SK-N-SH (cell line): ENCODE measurements around the gene TMEM184B. TPM values are rescaled to one million over a fixed set of nuclear protein-coding genes. Genes with fewer than 3 reads are reported as not detected.

Experiments
- CTCF ChIA-PET: fragments of 300-600, 350-600 bp; formaldehyde crosslinking; extraction: SDS; loops from one replicate; lab custom pipeline; 2021; lab: Yijun Ruan, JAX
- POLR2A ChIA-PET: fragments of 350-600 bp; sonication (Branson Sonifier 250); formaldehyde crosslinking; extraction: SDS; loops from one replicate; lab custom pipeline; 2020; ENCODE audit warnings: antibody characterized with exemption, inconsistent platforms; lab: Yijun Ruan, JAX
- DNase-seq: peaks from one replicate; pipeline ENCODE4 v3.0.0; 2012
- H2AFZ ChIP-seq: fragments of 200-600 bp; sonication (generic); 2 replicates; pipeline ENCODE4 v1.8.1; 2016; ENCODE audit warnings: antibody characterized with exemption, mild to moderate bottlenecking, low read depth
- H3F3A ChIP-seq: fragments of 200-600 bp; sonication (generic); replicated peaks from 2 replicates; pipeline ENCODE3; 2016; ENCODE audit warnings: antibody characterized with exemption, mild to moderate bottlenecking; ENCODE audit not compliant: insufficient read depth
- H3K27ac ChIP-seq, 2 experiments: fragments of 200-500 bp in 1 of 2; fragments of 200-600 bp in 1 of 2; sonication (Bioruptor generic) in 1 of 2; sonication (generic), shearing (Covaris generic) in 1 of 2; 2 replicates each; pipeline versions ENCODE4 v1.5.1 to v1.6.1; 2014 to 2016; ENCODE audit warnings: low read depth in 2 of 2, inconsistent platforms in 1 of 2, low read length in 1 of 2, mild to moderate bottlenecking in 1 of 2, mixed read lengths in 1 of 2
- H3K27me3 ChIP-seq: fragments of 200-600 bp; sonication (generic), shearing (Covaris generic); 2 replicates; pipeline ENCODE4 v1.6.1; 2016; ENCODE audit warnings: mixed run types; ENCODE audit not compliant: insufficient read depth
- H3K36me3 ChIP-seq, 2 experiments: fragments of 200-500 bp in 1 of 2; fragments of 200-600 bp in 1 of 2; sonication (Bioruptor generic) in 1 of 2; sonication (generic) in 1 of 2; replicated peaks in 1 of 2; 2 replicates each; pipeline versions ENCODE3 to v1.5.1; 2014 to 2016; ENCODE audit warnings: low read length in 1 of 2, mild to moderate bottlenecking in 1 of 2; ENCODE audit not compliant: insufficient read depth in 2 of 2, control insufficient read depth in 1 of 2
- H3K4me1 ChIP-seq, 2 experiments: fragments of 200-500 bp in 1 of 2; fragments of 200-600 bp in 1 of 2; sonication (Bioruptor generic) in 1 of 2; sonication (generic), shearing (Covaris generic) in 1 of 2; 2 replicates each; pipeline versions ENCODE4 v1.5.1 to v1.6.1; 2014 to 2016; ENCODE audit warnings: low read depth in 1 of 2, low read length in 1 of 2, mixed run types in 1 of 2; ENCODE audit not compliant: insufficient read depth in 2 of 2, control insufficient read depth in 1 of 2
- H3K4me2 ChIP-seq: fragments of 200-600 bp; sonication (generic), shearing (Covaris generic); 2 replicates; pipeline ENCODE4 v1.6.1; 2017; ENCODE audit warnings: mixed run types
- H3K4me3 ChIP-seq, 2 experiments: fragments of 200-500 bp in 1 of 2; fragments of 200-600 bp in 1 of 2; sonication (Bioruptor generic) in 1 of 2; sonication (generic), shearing (Covaris generic) in 1 of 2; 2 replicates each; pipeline versions ENCODE4 v1.5.1 to v1.8.1; 2014 to 2016; ENCODE audit warnings: low read depth in 2 of 2, inconsistent platforms in 1 of 2, low read length in 1 of 2, mild to moderate bottlenecking in 1 of 2, mixed read lengths in 1 of 2, moderate library complexity in 1 of 2
- H3K79me2 ChIP-seq: fragments of 200-600 bp; sonication (generic); 2 replicates; pipeline ENCODE4 v1.8.1; 2017; ENCODE audit warnings: mild to moderate bottlenecking; ENCODE audit not compliant: insufficient read depth
- H3K9ac ChIP-seq: fragments of 200-600 bp; sonication (generic); 2 replicates; pipeline ENCODE4 v1.6.1; 2017; ENCODE audit warnings: mixed run types
- H3K9me2 ChIP-seq: fragments of 200-600 bp; sonication (generic); 2 replicates; pipeline ENCODE4 v1.6.1; 2017; ENCODE audit warnings: mixed run types
- H3K9me3 ChIP-seq: fragments of 200-600 bp; sonication (generic); 2 replicates; pipeline ENCODE4 v1.6.1; 2017; ENCODE audit warnings: mixed run types, mild to moderate bottlenecking, moderate library complexity
- H4K20me1 ChIP-seq: fragments of 200-600 bp; sonication (generic); 2 replicates; pipeline ENCODE4 v1.6.1; 2017; ENCODE audit warnings: mild to moderate bottlenecking, mixed run types; ENCODE audit not compliant: insufficient read depth
- CHD2 ChIP-seq: fragments of 150-350 bp; IDR thresholded peaks from 2 replicates; pipeline ENCODE4 v1.6.1; 2018; ENCODE audit warnings: low read length; ENCODE audit not compliant: partially characterized antibody
- CTCF ChIP-seq: fragments of 200-600 bp; sonication (generic); IDR thresholded peaks from 2 replicates; pipeline ENCODE4 v1.6.1; 2017; ENCODE audit warnings: antibody characterized with exemption, mild to moderate bottlenecking, moderate library complexity
- EZH2phosphoT487 ChIP-seq: fragments of 200-600 bp; sonication (generic); IDR thresholded peaks from 2 replicates; pipeline ENCODE4 v1.6.1; 2017; ENCODE audit warnings: low read depth, mixed run types, mild to moderate bottlenecking, antibody characterized with exemption, moderate library complexity, borderline replicate concordance
- FOSL2 ChIP-seq: IDR thresholded peaks from 2 replicates; pipeline ENCODE4 v1.4.0; 2012; ENCODE audit warnings: low read depth, mild to moderate bottlenecking, moderate library complexity, borderline replicate concordance
- FOXJ3 ChIP-seq: sonication (generic); formaldehyde crosslinking; IDR thresholded peaks from 2 replicates; pipeline ENCODE4 v1.5.1; 2020; ENCODE audit warnings: mild to moderate bottlenecking, missing genetic modification reagents
- FOXM1 ChIP-seq: IDR thresholded peaks from 2 replicates; pipeline ENCODE4 v1.4.0; 2012; ENCODE audit warnings: low read depth, mild to moderate bottlenecking
- GATA2 ChIP-seq: sonication (generic); formaldehyde crosslinking; IDR thresholded peaks from 2 replicates; pipeline ENCODE4 v1.5.0; 2020; ENCODE audit warnings: mild to moderate bottlenecking, missing genetic modification reagents
- MXI1 ChIP-seq: IDR thresholded peaks from 2 replicates; pipeline ENCODE4 v1.6.1; 2012; ENCODE audit warnings: mild to moderate bottlenecking, low read depth, low read length, improper control_type of control experiment
- RFX5 ChIP-seq: IDR thresholded peaks from 2 replicates; pipeline ENCODE4 v1.6.1; 2012; ENCODE audit warnings: mild to moderate bottlenecking, improper control_type of control experiment, low read length
- RXRA ChIP-seq: IDR thresholded peaks from 2 replicates; pipeline ENCODE4 v1.4.0; 2012; ENCODE audit warnings: low read depth, mild to moderate bottlenecking, borderline replicate concordance
- SIN3A ChIP-seq: IDR thresholded peaks from 2 replicates; pipeline ENCODE4 v1.6.1; 2012; ENCODE audit warnings: low read depth, mild to moderate bottlenecking, low read length, moderate library complexity, borderline replicate concordance
- TAF1 ChIP-seq: IDR thresholded peaks from 2 replicates; pipeline ENCODE4 v1.6.1; 2012; ENCODE audit warnings: low read depth, mild to moderate bottlenecking, low read length, moderate library complexity, borderline replicate concordance
- USF1 ChIP-seq: IDR thresholded peaks from 2 replicates; pipeline ENCODE4 v1.4.0; 2012; ENCODE audit warnings: low read depth, borderline replicate concordance
- YY1 ChIP-seq: IDR thresholded peaks from 2 replicates; pipeline ENCODE4 v1.4.0; 2012; ENCODE audit warnings: low read depth, mild to moderate bottlenecking
- WGBS: methylation state at CpG from one replicate; pipeline ENCODE4 v1.1.6; 2017; ENCODE audit warnings: low lambda C conversion rate; 5-methylcytosine and 5-hydroxymethylcytosine counted together
- polyA plus RNA-seq, 3 experiments: library from polyadenylated mRNA; depleted of rRNA; stranded (reverse); fragments of >200 nt; gene quantifications; 2 replicates each; pipeline ENCODE4 v1.2.3, GENCODE V29; 2012
- TF ChIP-seq, protein P1 (sequence below): IDR thresholded peaks from 2 replicates; pipeline ENCODE4 v1.4.0; 2012; ENCODE audit warnings: low read depth, borderline replicate concordance

The TMEM184B gene
- polyA plus RNA-seq, 1 of the 3 experiments (the other 2 are of a cell fraction), result 25.3 TPM

- no peak overlapping the region for H2AFZ ChIP-seq
- 0 out of 2 replicates have a peak, but pooled peaks cover 4% of the 10 kb centered on the region for H4K20me1 ChIP-seq
- WGBS, result 89% methylated on average over 7 of the region's 8 CpGs
- TF ChIP-seq FOSL2, result no peak
- no peak for TF ChIP-seq USF1
- H3K4me3 ChIP-seq, result no peak overlapping the region
- no peak for DNase-seq
- no peak overlapping the region for H3K9ac ChIP-seq
- no peak overlapping the region for H3K4me2 ChIP-seq
- no peaks in the 10 kb centered on the region for H3K9me2 ChIP-seq
- POLR2A ChIA-PET, result no interaction called here
- H3K79me2 ChIP-seq, result peaks cover 92% of the 10 kb centered on the region
- H3K4me1 ChIP-seq, result peaks cover 0 to 6% of the 10 kb centered on the region in 2 experiments; a peak in 2 of 4 replicates
- no peaks in the 10 kb centered on the region for H3K9me3 ChIP-seq
- no peak overlapping the region for H3K27ac ChIP-seq
- H3K27me3 ChIP-seq, result no peaks in the 10 kb centered on the region
- no peaks in the 10 kb centered on the region for H3K36me3 ChIP-seq
- CTCF ChIA-PET, result no interaction called here
- peaks cover 11% of the 10 kb centered on the region for H3F3A ChIP-seq
These were observed 13.4 kb downstream of the TMEM184B start for GRCh38 chr22:38259370-38259769.

- CTCF ChIA-PET, result no interaction called here
These were observed 13.9 kb downstream of the TMEM184B start for GRCh38 chr22:38258895-38259294.

GRCh38 chr22:38257650-38258250 is 15.1 kb downstream of the TMEM184B start:
- ChIA-PET CTCF (interaction anchor here (1.1 kb wide), 1 partner anchor 108 kb away, joined by 3 read pairs; no protein-coding TSS in a partner anchor), POLR2A (no interaction called here)
- peaks cover 90% of the 10 kb centered on the region for H3K79me2 ChIP-seq
- H3K27ac ChIP-seq, result peak overlapping the region; percentile 28 to 84
- H3F3A ChIP-seq, result peaks cover 11% of the 10 kb centered on the region
- no peaks in the 10 kb centered on the region for H3K9me3 ChIP-seq
- no peaks in the 10 kb centered on the region for H3K27me3 ChIP-seq
- DNase-seq, result no peak
- H3K4me2 ChIP-seq, result peak overlapping the region; percentile 47
- H3K9me2 ChIP-seq, result no peaks in the 10 kb centered on the region
- H3K4me3 ChIP-seq, result no peak overlapping the region; a peak in 1 of 4 replicates
- H2AFZ ChIP-seq, result no peak overlapping the region
- peak overlapping the region; percentile 49; the same call in 1 of the 2 replicates for H3K9ac ChIP-seq
- peaks cover 0 to 6% of the 10 kb centered on the region in 2 experiments; a peak in 2 of 4 replicates for H3K4me1 ChIP-seq
- no peaks in the 10 kb centered on the region for H4K20me1 ChIP-seq
- no peaks in the 10 kb centered on the region for H3K36me3 ChIP-seq
- WGBS, result 89% methylated on average over 2 of the region's 4 CpGs
- TF ChIP-seq, protein P1, sequence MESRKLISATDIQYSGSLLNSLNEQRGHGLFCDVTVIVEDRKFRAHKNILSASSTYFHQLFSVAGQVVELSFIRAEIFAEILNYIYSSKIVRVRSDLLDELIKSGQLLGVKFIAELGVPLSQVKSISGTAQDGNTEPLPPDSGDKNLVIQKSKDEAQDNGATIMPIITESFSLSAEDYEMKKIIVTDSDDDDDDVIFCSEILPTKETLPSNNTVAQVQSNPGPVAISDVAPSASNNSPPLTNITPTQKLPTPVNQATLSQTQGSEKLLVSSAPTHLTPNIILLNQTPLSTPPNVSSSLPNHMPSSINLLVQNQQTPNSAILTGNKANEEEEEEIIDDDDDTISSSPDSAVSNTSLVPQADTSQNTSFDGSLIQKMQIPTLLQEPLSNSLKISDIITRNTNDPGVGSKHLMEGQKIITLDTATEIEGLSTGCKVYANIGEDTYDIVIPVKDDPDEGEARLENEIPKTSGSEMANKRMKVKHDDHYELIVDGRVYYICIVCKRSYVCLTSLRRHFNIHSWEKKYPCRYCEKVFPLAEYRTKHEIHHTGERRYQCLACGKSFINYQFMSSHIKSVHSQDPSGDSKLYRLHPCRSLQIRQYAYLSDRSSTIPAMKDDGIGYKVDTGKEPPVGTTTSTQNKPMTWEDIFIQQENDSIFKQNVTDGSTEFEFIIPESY, result no peak
- TF ChIP-seq CTCF (no peak), TAF1 (no peak), USF1 (no peak), CHD2 (no peak), SIN3A (no peak), EZH2phosphoT487 (no peak), FOXJ3 (CRISPR knock-in tag) (no peak), YY1 (no peak), FOSL2 (no peak), FOXM1 (no peak), RFX5 (no peak), GATA2 (CRISPR knock-in tag) (no peak), MXI1 (no peak)

More at GRCh38 chr22:38258895-38259294, 13.9 kb downstream of the TMEM184B start:
- Histone ChIP-seq H3K4me1 (peaks cover 0 to 6% of the 10 kb centered on the region in 2 experiments; a peak in 2 of 4 replicates), H3K27ac (no peak overlapping the region), H4K20me1 (0 out of 2 replicates have a peak, but pooled peaks cover 4% of the 10 kb centered on the region), H3K4me2 (no peak overlapping the region), H3K27me3 (no peaks in the 10 kb centered on the region), H3K9me2 (no peaks in the 10 kb centered on the region), H3K4me3 (no peak overlapping the region), H3K9me3 (no peaks in the 10 kb centered on the region), H3K36me3 (no peaks in the 10 kb centered on the region), H3F3A (peaks cover 11% of the 10 kb centered on the region), H3K9ac (no peak overlapping the region), H2AFZ (no peak overlapping the region), H3K79me2 (peaks cover 92% of the 10 kb centered on the region)
- TF ChIP-seq RXRA, result no peak
- TF ChIP-seq RFX5, result no peak
- POLR2A ChIA-PET, result no interaction called here
- no peak for DNase-seq
- 67% methylated on average over 5 of the region's 8 CpGs for WGBS
